Retinal pigment epithelial cell (primary cell): ENCODE measurements around the gene CPVL.
A peak's percentile ranks its signal among the peaks of the same experiment; 100 is the strongest.

Source experiments
- DNase-seq: peaks from one replicate; pipeline ENCODE4 v3.0.0-alpha.2; 2010; ENCODE audit warnings: low read depth
- H3K4me3 ChIP-seq: 2 replicates; pipeline ENCODE4 v1.5.1; 2011; ENCODE audit warnings: mild to moderate bottlenecking, low read length, control low read depth, moderate library complexity
- TF ChIP-seq, protein P1 (sequence below): conservative IDR thresholded peaks from 2 replicates; pipeline ENCODE4 v1.5.1; 2011; ENCODE audit warnings: low read depth, low read length, control low read depth, inconsistent platforms

CPVL gene

DNA sequence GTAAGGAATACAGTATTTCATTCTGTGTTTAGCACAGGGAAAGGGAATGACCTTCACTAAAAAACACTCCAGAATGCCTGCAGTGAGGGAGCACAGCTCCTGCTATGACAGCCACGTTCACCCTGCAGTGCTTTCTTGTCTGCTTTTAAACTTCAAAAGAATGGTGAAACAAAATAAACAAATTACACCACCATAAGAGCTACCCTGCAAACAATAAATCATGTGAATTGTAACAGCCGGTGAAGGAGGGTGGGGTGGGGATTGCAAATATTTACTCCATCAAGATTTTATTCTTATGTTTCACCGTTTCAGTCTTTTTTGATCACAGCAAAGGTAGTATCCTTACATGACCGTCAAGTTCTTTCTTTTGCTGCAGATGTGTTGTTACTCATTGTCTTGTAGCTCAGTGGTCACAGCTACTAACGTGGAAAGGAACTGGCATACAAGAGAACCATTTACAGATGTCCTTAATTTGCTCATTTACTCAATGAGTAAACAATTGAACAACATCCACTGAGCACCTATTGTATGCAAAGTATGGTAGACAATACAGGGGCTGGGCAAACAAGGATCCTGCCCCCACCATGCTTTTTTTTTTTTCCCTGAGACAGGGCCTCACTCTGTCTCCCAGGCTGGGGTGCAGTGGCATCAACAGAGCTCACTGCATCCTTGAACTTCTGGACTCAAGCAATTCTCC is 44.2 kb upstream of the CPVL start:
- TF ChIP-seq, protein P1, sequence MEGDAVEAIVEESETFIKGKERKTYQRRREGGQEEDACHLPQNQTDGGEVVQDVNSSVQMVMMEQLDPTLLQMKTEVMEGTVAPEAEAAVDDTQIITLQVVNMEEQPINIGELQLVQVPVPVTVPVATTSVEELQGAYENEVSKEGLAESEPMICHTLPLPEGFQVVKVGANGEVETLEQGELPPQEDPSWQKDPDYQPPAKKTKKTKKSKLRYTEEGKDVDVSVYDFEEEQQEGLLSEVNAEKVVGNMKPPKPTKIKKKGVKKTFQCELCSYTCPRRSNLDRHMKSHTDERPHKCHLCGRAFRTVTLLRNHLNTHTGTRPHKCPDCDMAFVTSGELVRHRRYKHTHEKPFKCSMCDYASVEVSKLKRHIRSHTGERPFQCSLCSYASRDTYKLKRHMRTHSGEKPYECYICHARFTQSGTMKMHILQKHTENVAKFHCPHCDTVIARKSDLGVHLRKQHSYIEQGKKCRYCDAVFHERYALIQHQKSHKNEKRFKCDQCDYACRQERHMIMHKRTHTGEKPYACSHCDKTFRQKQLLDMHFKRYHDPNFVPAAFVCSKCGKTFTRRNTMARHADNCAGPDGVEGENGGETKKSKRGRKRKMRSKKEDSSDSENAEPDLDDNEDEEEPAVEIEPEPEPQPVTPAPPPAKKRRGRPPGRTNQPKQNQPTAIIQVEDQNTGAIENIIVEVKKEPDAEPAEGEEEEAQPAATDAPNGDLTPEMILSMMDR = no peak
- DNase-seq = no peak

DNA sequence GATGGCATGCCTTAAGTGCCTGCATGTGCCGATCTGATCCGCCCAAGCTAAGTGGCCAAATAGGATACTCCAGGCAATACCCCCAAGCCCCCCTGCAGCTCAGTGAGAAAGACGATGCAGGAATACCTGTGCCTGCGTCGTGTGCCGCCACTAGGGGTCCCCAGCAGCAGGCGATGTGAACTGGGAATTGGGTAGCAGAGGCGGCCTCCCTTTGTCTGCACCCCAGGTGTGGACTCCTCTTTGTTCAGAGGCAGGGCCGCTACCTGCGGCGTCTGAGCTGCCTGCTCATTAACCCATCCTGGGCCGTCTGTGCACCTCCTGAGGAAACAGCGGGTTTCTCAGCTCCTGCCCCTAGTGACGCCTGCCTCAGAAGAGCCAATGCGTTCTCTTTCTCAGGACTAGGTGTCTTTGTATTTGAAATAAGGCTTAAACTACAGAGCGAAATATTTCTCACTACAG is 43.4 kb upstream of the CPVL start:
- H3K4me3 ChIP-seq = no peak overlapping the region
- no peak for DNase-seq
- TF ChIP-seq, protein P1 = peak; percentile 93

More for the DNA sequence above, 44.2 kb upstream of the CPVL start:
- H3K4me3 ChIP-seq = no peak overlapping the region

- no peak for DNase-seq
- TF ChIP-seq, protein P1 = no peak
- no peak overlapping the region for H3K4me3 ChIP-seq
Observed at GRCh38 chr7:29185613-29186012, 39.3 kb upstream of the CPVL start.

- no peak for DNase-seq
- H3K4me3 ChIP-seq = no peak overlapping the region
- TF ChIP-seq, protein P1 = no peak
Observed at GRCh38 chr7:29184599-29184998, 38.3 kb upstream of the CPVL start.

DNA sequence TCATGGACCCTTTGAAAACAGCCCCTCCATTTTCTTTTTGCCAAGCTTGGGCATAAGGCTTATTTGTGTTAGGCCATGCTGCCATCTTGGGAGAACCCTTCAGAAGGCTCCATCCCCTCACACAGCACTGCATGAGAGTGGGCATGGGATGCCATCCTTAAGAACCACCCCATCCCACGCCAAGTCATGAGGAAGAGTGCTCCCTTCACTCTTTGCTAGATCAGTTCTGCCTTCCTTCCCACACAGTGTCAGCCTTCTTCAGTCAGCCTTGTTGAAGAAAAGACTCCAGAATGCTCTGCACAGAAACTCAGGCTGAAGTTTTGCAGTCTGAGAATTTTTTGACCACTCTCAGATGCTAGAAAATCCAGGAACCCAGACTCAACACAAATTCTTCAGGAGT is 32.8 kb upstream of the CPVL start:
- no peak overlapping the region for H3K4me3 ChIP-seq
- DNase-seq = no peak
- TF ChIP-seq, protein P1 = no peak

- TF ChIP-seq, protein P1 = no peak
- DNase-seq = no peak
- H3K4me3 ChIP-seq = no peak overlapping the region
Observed at GRCh38 chr7:29177963-29178600, 31.7 kb upstream of the CPVL start.

DNA sequence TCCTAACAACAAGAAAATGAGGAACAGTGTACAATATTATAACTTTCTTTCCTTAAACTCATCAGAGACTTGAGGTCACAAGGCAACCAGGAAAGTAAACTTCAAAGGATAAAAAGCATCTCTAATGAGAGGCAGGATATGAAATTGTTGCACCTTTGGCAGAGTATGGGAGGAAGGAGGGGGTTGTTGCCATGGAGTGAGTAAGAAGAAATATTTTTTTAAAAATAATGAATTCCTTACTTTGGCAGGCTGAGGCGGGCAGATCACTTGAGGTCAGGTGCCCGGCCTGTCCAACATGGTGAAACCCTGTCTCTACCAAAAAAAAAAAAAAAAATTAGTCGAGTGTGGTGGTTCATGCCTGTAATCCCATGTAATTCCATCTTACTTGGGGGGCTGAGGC is 27.1 kb upstream of the CPVL start:
- TF ChIP-seq, protein P1 = no peak
- H3K4me3 ChIP-seq = no peak overlapping the region
- DNase-seq = no peak
